Mucosa of descending colon (tissue), 3 donors: ENCODE measurements around the gene C19orf38. TPM values are rescaled to one million over a fixed set of nuclear protein-coding genes. Genes with fewer than 3 reads are reported as not detected.
A peak's percentile ranks its signal among the peaks of the same experiment; 100 is the strongest.
"Not testable (repeated sequence)": the region's sequence is repeated elsewhere in the genome, so short reads cannot be mapped to it uniquely, and the experiment has no call there.

ENCODE experiments used
- ATAC-seq: fragments of 200-7000 bp; cut with Tn5 transposase; one replicate; pipeline ENCODE4 v1.9.1; 2020; ENCODE audit warnings: mild to moderate bottlenecking, moderate library complexity
- DNase-seq, 3 donors: peaks; one replicate each; pipeline ENCODE4 v3.0.0-alpha.2; 2020
- H3K36me3 ChIP-seq: fragments of 200-600 bp; one replicate; pipeline ENCODE4 v1.8.0; 2021; ENCODE audit warnings: low read depth, mild to moderate bottlenecking
- H3K4me1 ChIP-seq: fragments of 200-600 bp; one replicate; pipeline ENCODE4 v1.8.0; 2021; ENCODE audit warnings: low read depth, mild to moderate bottlenecking
- H3K4me3 ChIP-seq: fragments of 200-600 bp; one replicate; pipeline ENCODE4 v1.8.0; 2021; ENCODE audit warnings: mild to moderate bottlenecking
- H3K9me3 ChIP-seq: fragments of 200-600 bp; one replicate; pipeline ENCODE4 v1.8.0; 2021; ENCODE audit warnings: mild to moderate bottlenecking
- intact Hi-C, 2 donors: fragments of 100-400 bp; cut with DNase I in 1 of 2; cut with micrococcal nuclease in 1 of 2; formaldehyde crosslinking; loops; one replicate each; pipeline versions ENCODE4 v1.11.0 to v1.11.1; 2022; cut with DNase I, micrococcal nuclease
- total RNA-seq, 3 donors: library from RNA; stranded (reverse); fragmentation: NEBNext Ultra II Directional in 2 of 3; extraction: Animal tissue kit (Norgen Biotek cat#: 25700) in 2 of 3; gene quantifications; one replicate each; pipeline versions ENCODE4 v1.2.1 to v1.2.4, GENCODE V29; 2021 to 2023
- TF ChIP-seq, protein P1 (sequence below): fragments of 200-600 bp; IDR thresholded peaks from one replicate; pipeline ENCODE4 v1.8.0; 2022; ENCODE audit warnings: antibody characterized with exemption, mild to moderate bottlenecking
- donor health status: DM: no; HTN: no; CAD: no; lungs with moderate emphysema.
- donor health status: DM: no; HTN: no; CAD: no.
- donor health status: DM: no; HTN: yes; CAD: no.

The C19orf38 gene
- total RNA-seq, 3 donors from 2014 or later: 0.64 to 1.9 (median 0.73) TPM

GRCh38 chr19:10870955-10871603 is 22.9 kb downstream of the C19orf38 start, which contains the start of gene CARM1:
CARM1 (plus strand) TSS chr19:10871553; CDS start chr19:10871703, 150 bp downstream.
- ATAC-seq (peak; percentile 92), DNase-seq (peak; percentile 99 to 100 (median 100))
- Histone ChIP-seq H3K9me3 (no peaks in the 10 kb centered on the region), H3K4me1 (peaks cover 11% of the 10 kb centered on the region), H3K36me3 (peaks cover 3% of the 10 kb centered on the region), H3K4me3 (peak within 1 kb of the TSS; percentile 83)
- intact Hi-C loops: no loop called here
- TF ChIP-seq, protein P1, sequence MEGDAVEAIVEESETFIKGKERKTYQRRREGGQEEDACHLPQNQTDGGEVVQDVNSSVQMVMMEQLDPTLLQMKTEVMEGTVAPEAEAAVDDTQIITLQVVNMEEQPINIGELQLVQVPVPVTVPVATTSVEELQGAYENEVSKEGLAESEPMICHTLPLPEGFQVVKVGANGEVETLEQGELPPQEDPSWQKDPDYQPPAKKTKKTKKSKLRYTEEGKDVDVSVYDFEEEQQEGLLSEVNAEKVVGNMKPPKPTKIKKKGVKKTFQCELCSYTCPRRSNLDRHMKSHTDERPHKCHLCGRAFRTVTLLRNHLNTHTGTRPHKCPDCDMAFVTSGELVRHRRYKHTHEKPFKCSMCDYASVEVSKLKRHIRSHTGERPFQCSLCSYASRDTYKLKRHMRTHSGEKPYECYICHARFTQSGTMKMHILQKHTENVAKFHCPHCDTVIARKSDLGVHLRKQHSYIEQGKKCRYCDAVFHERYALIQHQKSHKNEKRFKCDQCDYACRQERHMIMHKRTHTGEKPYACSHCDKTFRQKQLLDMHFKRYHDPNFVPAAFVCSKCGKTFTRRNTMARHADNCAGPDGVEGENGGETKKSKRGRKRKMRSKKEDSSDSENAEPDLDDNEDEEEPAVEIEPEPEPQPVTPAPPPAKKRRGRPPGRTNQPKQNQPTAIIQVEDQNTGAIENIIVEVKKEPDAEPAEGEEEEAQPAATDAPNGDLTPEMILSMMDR: peak; percentile 87

DNA sequence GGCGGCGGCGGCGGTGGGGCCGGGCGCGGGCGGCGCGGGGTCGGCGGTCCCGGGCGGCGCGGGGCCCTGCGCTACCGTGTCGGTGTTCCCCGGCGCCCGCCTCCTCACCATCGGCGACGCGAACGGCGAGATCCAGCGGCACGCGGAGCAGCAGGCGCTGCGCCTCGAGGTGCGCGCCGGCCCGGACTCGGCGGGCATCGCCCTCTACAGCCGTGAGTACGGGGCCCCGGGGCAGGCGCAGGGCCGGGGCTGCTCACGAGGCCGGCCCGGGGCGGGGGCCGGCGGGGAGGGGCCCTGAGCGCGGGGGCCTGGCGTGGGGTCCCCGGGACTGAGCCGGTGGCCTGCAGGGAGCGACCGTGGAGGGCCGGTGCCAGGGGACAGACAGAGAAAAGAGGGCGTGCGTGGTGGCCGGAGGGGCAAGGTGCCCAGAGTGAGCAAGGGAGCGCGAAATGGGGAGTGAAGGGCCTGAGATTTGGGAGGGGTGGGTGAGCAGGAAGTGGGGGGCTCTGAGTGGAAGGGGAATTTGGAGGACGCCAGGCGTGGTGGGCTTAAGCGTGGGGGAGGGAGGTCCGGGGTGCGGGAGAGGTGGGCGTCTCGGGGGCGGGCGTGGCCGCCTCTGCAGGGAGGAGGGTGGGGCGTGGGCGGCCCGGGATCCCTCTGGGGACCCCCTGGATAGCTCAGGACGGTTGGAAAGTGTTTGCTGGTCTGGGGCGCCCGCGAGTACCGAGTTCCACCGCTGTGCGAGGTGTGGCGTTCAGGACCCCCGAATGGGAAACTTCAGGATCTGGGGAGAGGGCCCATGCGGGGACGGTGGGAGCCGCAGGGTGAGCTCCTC is 23.7 kb downstream of the C19orf38 start:
- DNase-seq: peak; percentile 51 to 81 (median 75)
- ATAC-seq: peak; percentile 0
- Histone ChIP-seq H3K36me3 (peaks cover 3% of the 10 kb centered on the region), H3K9me3 (no peaks in the 10 kb centered on the region), H3K4me1 (peaks cover 14% of the 10 kb centered on the region), H3K4me3 (peak overlapping the region; percentile 83)
- intact Hi-C loops: no loop called here
- TF ChIP-seq, protein P1: no peak

DNA sequence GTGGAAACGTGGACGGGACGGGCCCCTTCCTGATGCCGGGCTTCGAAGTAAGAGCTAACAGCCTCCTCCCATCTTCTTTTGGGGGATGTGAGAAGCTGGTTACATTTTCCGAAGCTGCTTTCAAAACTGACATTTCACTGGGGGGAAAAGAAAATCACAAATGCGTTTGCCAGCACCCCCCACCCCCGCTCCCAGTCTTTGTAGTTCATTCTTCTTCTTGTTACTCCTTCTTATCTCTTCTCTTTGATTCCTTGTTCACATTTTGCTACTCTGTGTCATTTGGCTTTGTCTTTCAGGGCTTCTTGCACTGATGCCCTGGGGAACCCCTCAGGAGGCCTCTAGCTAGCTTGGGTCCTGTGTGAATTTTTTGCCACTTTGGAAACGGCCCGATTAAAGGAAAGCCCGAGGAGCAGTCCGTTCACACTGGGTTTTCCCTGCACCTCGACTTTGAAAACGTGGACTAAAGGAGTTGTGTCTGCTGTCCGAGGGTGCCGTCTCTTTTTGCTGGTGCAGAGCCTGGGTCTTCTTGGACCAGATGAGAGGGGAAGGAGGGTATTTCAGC is 24.4 kb downstream of the C19orf38 start:
- peaks cover 3% of the 10 kb centered on the region for H3K36me3 ChIP-seq
- H3K4me3 ChIP-seq: peak overlapping the region; percentile 83
- TF ChIP-seq, protein P1: no peak
- DNase-seq (no peak), ATAC-seq (no peak)
- intact Hi-C loops: no loop called here
- peaks cover 19% of the 10 kb centered on the region for H3K4me1 ChIP-seq
- H3K9me3 ChIP-seq: no peaks in the 10 kb centered on the region

GRCh38 chr19:10874024-10874423 is 25.8 kb downstream of the C19orf38 start:
- intact Hi-C loops: no loop called here
- ATAC-seq (no peak), DNase-seq (peak in 1 of 3 donors; percentile 59)
- Histone ChIP-seq H3K4me1 (peaks cover 25% of the 10 kb centered on the region), H3K36me3 (peaks cover 3% of the 10 kb centered on the region), H3K9me3 (no peaks in the 10 kb centered on the region), H3K4me3 (no peak overlapping the region)
- TF ChIP-seq, protein P1: no peak

DNA sequence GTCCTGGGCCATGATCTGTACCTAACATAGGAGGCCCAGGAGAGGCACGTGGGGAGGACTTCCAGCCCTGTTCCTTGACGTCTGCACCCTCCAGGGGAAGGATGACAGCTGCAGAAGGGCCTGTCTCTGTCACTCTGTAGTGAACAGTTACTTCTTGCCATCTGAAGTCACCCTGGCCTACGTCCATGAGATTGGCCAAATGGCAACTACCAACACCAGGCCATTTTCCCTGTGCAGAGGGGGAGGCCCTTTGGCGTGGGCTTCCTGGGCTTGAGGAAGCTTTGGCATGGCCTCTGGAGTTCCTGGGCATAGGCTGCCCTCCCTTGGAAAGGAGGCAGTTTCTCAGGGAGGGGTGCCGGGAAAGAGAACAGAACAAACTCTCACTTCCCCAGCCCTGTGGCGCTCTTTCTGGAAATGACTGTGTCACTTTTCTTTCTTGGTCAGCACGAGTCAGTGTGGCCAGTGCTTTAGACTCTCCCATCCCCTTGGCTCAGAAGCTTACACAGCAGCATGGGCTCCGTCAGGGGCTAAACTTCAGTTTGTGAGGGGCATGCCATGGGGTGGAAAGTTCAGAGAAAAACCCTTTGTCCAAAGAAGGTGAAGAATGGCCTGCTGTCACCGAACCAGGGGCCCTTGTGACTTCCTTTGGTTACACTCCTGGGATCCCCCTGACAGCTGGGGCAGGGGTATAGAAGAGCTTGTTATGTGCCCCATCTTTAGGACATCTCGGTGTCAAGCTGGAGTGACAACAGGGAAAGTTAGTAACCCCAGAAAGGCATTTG is 28.4 kb downstream of the C19orf38 start:
- TF ChIP-seq, protein P1: no peak
- Histone ChIP-seq H3K4me3 (no peak overlapping the region), H3K36me3 (no peaks in the 10 kb centered on the region), H3K4me1 (peaks cover 22% of the 10 kb centered on the region), H3K9me3 (no peaks in the 10 kb centered on the region)
- no peak for ATAC-seq
- no peak for DNase-seq
- intact Hi-C loops: no loop called here

DNA sequence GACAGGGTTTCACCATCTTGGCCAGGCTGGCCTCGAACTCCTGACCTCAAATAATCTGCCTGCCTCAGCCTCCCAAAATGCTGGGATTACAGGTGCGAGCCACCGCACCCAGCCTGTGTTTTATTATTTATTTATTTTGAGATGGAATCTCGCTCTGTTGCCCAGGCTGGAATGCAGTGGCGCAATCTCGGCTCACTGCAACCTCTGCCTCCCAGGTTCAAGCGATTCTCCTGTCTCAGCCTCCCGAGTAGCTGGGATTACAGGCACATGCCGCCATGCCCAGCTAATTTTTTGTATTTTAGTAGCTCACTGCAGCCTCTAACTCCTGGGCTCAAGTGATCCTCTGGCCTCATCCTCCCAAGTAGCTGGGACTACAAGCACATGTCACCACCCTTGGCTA is 29.4 kb downstream of the C19orf38 start:
- H3K36me3 ChIP-seq, ATAC-seq, H3K9me3 ChIP-seq, DNase-seq, intact Hi-C loops, H3K4me3 ChIP-seq: not testable (repeated sequence)
- H3K4me1 ChIP-seq: peaks cover 22% of the 10 kb centered on the region
